HepG2 (cell line): ENCODE data around the gene SNAPIN. TPM values are rescaled to one million over a fixed set of nuclear protein-coding genes. Genes with fewer than 3 reads are reported as not detected.

Source experiments
- ARID3A ChIP-seq: IDR thresholded peaks from 2 replicates; pipeline ENCODE4 v1.6.1; 2012; ENCODE audit warnings: low read depth, low read length, improper control_type of control experiment
- BRD4 ChIP-seq: sonication (generic); formaldehyde crosslinking; IDR thresholded peaks from 2 replicates; pipeline ENCODE4 v1.4.0; 2020; ENCODE audit warnings: missing genetic modification reagents
- IRX3 ChIP-seq: sonication (generic); formaldehyde crosslinking; IDR thresholded peaks from 2 replicates; pipeline ENCODE4 v1.8.1; 2023; ENCODE audit warnings: mild to moderate bottlenecking, low read depth, missing genetic modification reagents, borderline replicate concordance
- MXD4 ChIP-seq: IDR thresholded peaks from 2 replicates; pipeline ENCODE4 v1.6.1; 2016; ENCODE audit warnings: mild to moderate bottlenecking, missing biosample characterization, missing genetic modification reagents
- NAIF1 ChIP-seq: sonication (generic); formaldehyde crosslinking; IDR thresholded peaks from 2 replicates; pipeline ENCODE4 v1.5.0; 2020; ENCODE audit warnings: mild to moderate bottlenecking, missing genetic modification reagents, borderline replicate concordance
- NR2C2 ChIP-seq: sonication (generic); formaldehyde crosslinking; IDR thresholded peaks from 2 replicates; pipeline ENCODE4 v1.4.0; 2020; ENCODE audit warnings: missing genetic modification reagents, mild to moderate bottlenecking, moderate library complexity, borderline replicate concordance
- RBFOX2 ChIP-seq: fragments of 200-400 bp; formaldehyde crosslinking; IDR thresholded peaks from 2 replicates; pipeline ENCODE4 v1.6.1; 2017; ENCODE audit warnings: low read depth, mild to moderate bottlenecking, low read length
- REL ChIP-seq: sonication (generic); formaldehyde crosslinking; conservative IDR thresholded peaks from 2 replicates; pipeline ENCODE4 v1.8.0; 2022; ENCODE audit warnings: mild to moderate bottlenecking, missing genetic modification reagents, moderate library complexity
- SAP130 ChIP-seq: IDR thresholded peaks from 2 replicates; pipeline ENCODE4 v1.6.1; 2016; ENCODE audit warnings: low read depth
- SP140L ChIP-seq: sonication (generic); formaldehyde crosslinking; IDR thresholded peaks from 2 replicates; pipeline ENCODE4 v1.4.0; 2020; ENCODE audit warnings: missing genetic modification reagents, borderline replicate concordance
- TCF7L2 ChIP-seq: IDR thresholded peaks from 2 replicates; pipeline ENCODE4 v1.6.1; 2011; ENCODE audit warnings: mild to moderate bottlenecking, low read depth, low read length, moderate library complexity
- ZBTB43 ChIP-seq: sonication (generic); formaldehyde crosslinking; conservative IDR thresholded peaks from 2 replicates; pipeline ENCODE4 v1.4.0; 2020; ENCODE audit warnings: missing genetic modification reagents
- ZHX1 ChIP-seq: sonication (generic); formaldehyde crosslinking; IDR thresholded peaks from 2 replicates; pipeline ENCODE4 v1.8.1; 2022; ENCODE audit warnings: low read depth, mild to moderate bottlenecking, missing genetic modification reagents
- ZMAT3 ChIP-seq: sonication (generic); formaldehyde crosslinking; conservative IDR thresholded peaks from 2 replicates; pipeline ENCODE4 v1.7.0; 2021; ENCODE audit warnings: missing genetic modification reagents
- ZNF207 ChIP-seq: fragments of 450-650 bp; IDR thresholded peaks from 2 replicates; pipeline ENCODE4 v1.6.1; 2016; ENCODE audit warnings: antibody characterized with exemption, borderline replicate concordance
- ZNF24 ChIP-seq: fragments of 450-650 bp; IDR thresholded peaks from 2 replicates; pipeline ENCODE4 v1.6.1; 2017; ENCODE audit warnings: antibody characterized with exemption, mild to moderate bottlenecking
- ZNF264 ChIP-seq: sonication (generic); formaldehyde crosslinking; IDR thresholded peaks from 2 replicates; pipeline ENCODE4 v1.4.0; 2020; ENCODE audit warnings: missing genetic modification reagents
- ZNF296 ChIP-seq: sonication (generic); formaldehyde crosslinking; conservative IDR thresholded peaks from 2 replicates; pipeline ENCODE4 v1.5.0; 2020; ENCODE audit warnings: mild to moderate bottlenecking, missing genetic modification reagents
- ZNF34 ChIP-seq: sonication (generic); formaldehyde crosslinking; IDR thresholded peaks from 2 replicates; pipeline ENCODE4 v1.4.0; 2020; ENCODE audit warnings: mild to moderate bottlenecking, missing genetic modification reagents, borderline replicate concordance
- ZNF350 ChIP-seq: sonication (generic); formaldehyde crosslinking; IDR thresholded peaks from 2 replicates; pipeline ENCODE4 v1.4.0; 2020; ENCODE audit warnings: mild to moderate bottlenecking, low read depth, missing genetic modification reagents, borderline replicate concordance
- ZNF644 ChIP-seq: IDR thresholded peaks from 2 replicates; pipeline ENCODE4 v1.6.1; 2016; ENCODE audit warnings: low read depth
- ZNF652 ChIP-seq: IDR thresholded peaks from 2 replicates; pipeline ENCODE4 v1.6.1; 2016; ENCODE audit warnings: low read depth, borderline replicate concordance
- ZNF766 ChIP-seq: sonication (generic); formaldehyde crosslinking; IDR thresholded peaks from 2 replicates; pipeline ENCODE4 v1.5.0; 2020; ENCODE audit warnings: missing genetic modification reagents, borderline replicate concordance
- polyA plus RNA-seq, 8 experiments: library from polyadenylated mRNA; depleted of rRNA in 3 of 8; stranded (reverse) in 7 of 8; unstranded in 1 of 8; fragments of >200 nt; fragmentation: Illumina TruSeq in 4 of 8; extraction: Trizol in 4 of 8; gene quantifications; 2 replicates each; pipeline versions ENCODE4 v1.2.1 to v1.2.3, GENCODE V29; 2011 to 2016; ENCODE audit warnings: low read depth in 4 of 8, missing spikeins in 1 of 8, mixed read lengths in 1 of 8; ENCODE audit not compliant: insufficient read depth in 1 of 8
- total RNA-seq, 5 experiments: library from RNA; depleted of rRNA; stranded (reverse); fragments of >200 nt; fragmentation: Illumina TruSeq; extraction: Trizol; gene quantifications; 2 replicates each; pipeline ENCODE4 v1.2.3, GENCODE V29; 2016; ENCODE audit warnings: low read depth in 1 of 5
- TF ChIP-seq, protein P1 (sequence below): sonication (generic); formaldehyde crosslinking; IDR thresholded peaks from 2 replicates; pipeline ENCODE4 v1.4.0; 2020; ENCODE audit warnings: missing genetic modification reagents

The SNAPIN gene
- total and polyA plus RNA-seq, 2 of the 13 experiments (the other 11 are each of a cell fraction or from before 2014, with no cell fraction given): 23.9 to 25.7 TPM

- no peak for TF ChIP-seq ZNF24
- no peak for TF ChIP-seq ARID3A
- TF ChIP-seq ZHX1 (CRISPR knock-in tag): no peak
- no peak for TF ChIP-seq ZNF296
- TF ChIP-seq TCF7L2: no peak
- no peak for TF ChIP-seq ZNF207
- TF ChIP-seq NAIF1 (CRISPR knock-in tag): no peak
- peak; percentile 92 for TF ChIP-seq RBFOX2
- TF ChIP-seq ZNF652 (CRISPR knock-in tag): no peak
- TF ChIP-seq IRX3 (CRISPR knock-in tag): no peak
- peak; percentile 24; the same call in 1 of the 2 replicates for TF ChIP-seq ZNF766 (CRISPR knock-in tag)
- TF ChIP-seq BRD4 (CRISPR knock-in tag): 0 out of 2 replicates have a peak, but pooled peaks have one; percentile 20
- no peak; the same call in 1 of the 2 replicates for TF ChIP-seq ZMAT3 (CRISPR knock-in tag)
- TF ChIP-seq ZNF350: peak; percentile 81; the same call in 1 of the 2 replicates
- TF ChIP-seq ZNF644: no peak
- TF ChIP-seq MXD4 (CRISPR knock-in tag): peak; percentile 55; the same call in 1 of the 2 replicates
- no peak for TF ChIP-seq ZNF34 (CRISPR knock-in tag)
- peak; percentile 89 for TF ChIP-seq NR2C2 (CRISPR knock-in tag)
- peak; percentile 52; the same call in 1 of the 2 replicates for TF ChIP-seq ZBTB43 (CRISPR knock-in tag)
- peak; percentile 84 for TF ChIP-seq SAP130 (CRISPR knock-in tag)
- TF ChIP-seq, protein P1, sequence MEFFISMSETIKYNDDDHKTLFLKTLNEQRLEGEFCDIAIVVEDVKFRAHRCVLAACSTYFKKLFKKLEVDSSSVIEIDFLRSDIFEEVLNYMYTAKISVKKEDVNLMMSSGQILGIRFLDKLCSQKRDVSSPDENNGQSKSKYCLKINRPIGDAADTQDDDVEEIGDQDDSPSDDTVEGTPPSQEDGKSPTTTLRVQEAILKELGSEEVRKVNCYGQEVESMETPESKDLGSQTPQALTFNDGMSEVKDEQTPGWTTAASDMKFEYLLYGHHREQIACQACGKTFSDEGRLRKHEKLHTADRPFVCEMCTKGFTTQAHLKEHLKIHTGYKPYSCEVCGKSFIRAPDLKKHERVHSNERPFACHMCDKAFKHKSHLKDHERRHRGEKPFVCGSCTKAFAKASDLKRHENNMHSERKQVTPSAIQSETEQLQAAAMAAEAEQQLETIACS: no peak
- TF ChIP-seq SP140L: no peak
- TF ChIP-seq ZNF264: no peak
- TF ChIP-seq REL (CRISPR knock-in tag): no peak
These were observed at the start of gene SNAPIN (continued) for GRCh38 chr1:153658400-153659174.
